GM21390 (cell line): Measurements from ENCODE around the gene SHISA9.

Experiments
- ATAC-seq: cut with Tn5 transposase; IDR thresholded peaks from one replicate; pipeline ENCODE4 v1.9.1; 2021; ENCODE audit not compliant: unreplicated experiment

The SHISA9 gene

GRCh38 chr16:13013043-13013442 lies 111.6 kb downstream of the SHISA9 start:
- no peak for ATAC-seq

DNA sequence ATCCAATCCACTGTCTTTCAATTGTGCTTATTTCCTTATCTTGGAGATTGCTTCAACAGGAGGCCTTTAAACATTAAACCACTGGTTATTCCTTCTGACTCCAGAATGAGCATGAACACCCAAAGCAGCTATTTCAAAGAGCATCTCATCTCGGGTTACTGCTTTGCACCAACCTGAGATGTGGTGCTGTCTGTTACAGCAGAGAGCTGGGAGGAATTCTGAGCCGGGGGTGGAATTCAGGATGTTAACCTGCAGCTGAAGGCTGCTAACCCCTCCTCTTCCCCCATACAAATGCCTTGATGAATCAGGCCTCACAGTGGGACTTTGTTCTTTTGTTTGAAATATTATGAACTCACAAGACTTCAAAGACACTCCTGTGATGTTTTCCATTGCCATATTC lies 113.1 kb downstream of the SHISA9 start:
- no peak for ATAC-seq

GRCh38 chr16:13018026-13018425 lies 116.6 kb downstream of the SHISA9 start:
- ATAC-seq, result no peak

- no peak for ATAC-seq
These were observed 120.6 kb downstream of the SHISA9 start for GRCh38 chr16:13021996-13022395.

DNA sequence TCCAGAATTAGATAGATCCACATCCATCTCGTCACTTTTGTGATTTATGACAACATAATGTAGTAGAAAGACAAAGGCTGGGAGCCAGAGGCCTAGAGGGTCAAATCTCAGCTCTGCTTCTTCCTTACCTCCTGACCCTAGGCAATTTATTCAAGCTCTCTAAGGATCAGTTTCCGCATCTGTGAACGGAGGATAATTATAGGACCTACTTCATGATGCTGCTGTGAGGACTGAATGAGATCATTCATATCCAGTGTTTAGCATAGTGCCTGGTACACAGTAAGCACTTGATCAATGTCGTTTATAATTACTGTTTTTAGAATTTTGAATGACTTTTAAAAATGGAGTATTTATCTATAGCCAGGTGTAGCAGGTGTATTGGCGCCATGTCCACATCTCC lies 128.4 kb downstream of the SHISA9 start:
- no peak for ATAC-seq

DNA sequence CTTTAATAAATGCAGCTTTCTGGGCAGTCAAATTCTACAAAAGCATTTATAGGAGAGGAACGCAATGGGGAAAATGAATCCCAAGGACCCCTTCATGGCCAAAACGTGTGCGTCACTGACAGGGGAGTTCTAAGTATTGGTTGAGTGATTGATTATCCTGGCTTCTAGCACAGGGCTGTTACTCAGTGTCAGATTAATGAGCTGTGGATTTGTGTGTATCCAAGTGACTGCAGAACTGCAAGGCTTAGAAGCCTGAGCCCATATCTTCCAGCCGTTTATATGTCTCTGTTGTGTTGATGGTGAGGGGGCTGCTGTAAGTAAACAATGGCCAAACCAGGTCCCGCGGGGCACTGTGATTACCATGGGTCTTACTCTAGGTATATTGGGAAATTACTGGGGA lies 129.4 kb downstream of the SHISA9 start:
- no peak for ATAC-seq

DNA sequence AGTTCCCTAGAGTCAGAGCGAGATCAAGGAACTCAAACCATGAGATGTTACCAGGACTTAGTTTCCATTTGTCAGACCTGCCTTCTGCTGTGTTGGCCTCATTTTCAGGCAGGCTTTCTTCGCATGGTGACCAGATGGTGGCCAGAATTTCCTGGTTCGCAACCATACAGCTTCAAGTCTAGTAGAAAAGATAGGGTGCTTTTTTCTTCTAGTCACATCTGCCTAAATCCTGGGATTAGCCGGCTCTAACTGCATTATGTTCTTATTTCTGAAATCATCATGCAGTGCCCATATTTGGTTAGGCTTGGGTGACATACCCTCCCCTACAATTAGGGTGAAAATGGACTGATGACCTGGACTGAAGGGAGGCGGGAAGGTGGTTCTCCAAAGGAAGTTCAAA lies 131.5 kb downstream of the SHISA9 start:
- ATAC-seq, result no peak

- no peak for ATAC-seq
These were observed 135.2 kb downstream of the SHISA9 start for GRCh38 chr16:13036600-13036999.

DNA sequence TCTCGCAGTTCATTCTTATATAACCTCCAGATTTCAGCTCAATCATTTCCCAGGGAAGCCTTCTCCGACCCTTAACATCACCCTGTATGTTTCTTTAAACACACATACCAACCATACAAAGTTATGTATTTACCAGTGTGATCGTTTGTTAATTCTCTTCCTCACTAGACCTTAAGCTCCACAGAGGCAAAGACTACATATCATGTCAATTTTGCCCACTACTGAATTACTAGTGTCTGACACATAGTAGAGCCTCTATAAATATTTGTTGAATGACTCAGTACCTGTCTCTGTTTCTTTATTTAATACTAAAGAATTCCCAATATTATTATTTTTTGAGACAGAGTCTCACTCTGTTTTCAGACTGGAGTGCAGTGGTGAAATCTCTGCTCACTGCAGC lies 137.2 kb downstream of the SHISA9 start:
- no peak for ATAC-seq

GRCh38 chr16:13039526-13039925 lies 138.1 kb downstream of the SHISA9 start:
- ATAC-seq, result no peak

- ATAC-seq, result no peak
These were observed 139.8 kb downstream of the SHISA9 start for GRCh38 chr16:13041180-13041579.

GRCh38 chr16:13041646-13042290 lies 140.4 kb downstream of the SHISA9 start:
- no peak for ATAC-seq

DNA sequence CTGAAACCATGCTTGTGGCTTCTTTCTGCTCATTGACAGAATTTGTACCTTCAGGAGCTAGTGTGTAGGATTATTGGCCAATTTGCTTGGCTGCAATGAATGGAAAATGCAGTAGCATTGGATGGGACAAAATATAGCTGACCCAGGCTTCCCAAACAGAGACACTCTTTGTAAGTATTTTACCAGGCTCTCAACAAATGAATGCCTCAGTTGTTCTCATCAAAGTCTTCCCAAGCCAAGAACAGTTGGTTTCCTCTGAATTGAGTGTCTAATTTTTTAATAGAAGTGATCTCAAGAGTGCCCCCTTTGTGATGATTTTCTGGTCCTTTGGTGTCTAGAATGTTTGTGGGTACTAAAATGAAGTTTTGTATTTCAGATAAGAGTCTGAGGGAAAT lies 140.9 kb downstream of the SHISA9 start:
- no peak for ATAC-seq

GRCh38 chr16:13046061-13046821 lies 144.8 kb downstream of the SHISA9 start:
- no peak for ATAC-seq

DNA sequence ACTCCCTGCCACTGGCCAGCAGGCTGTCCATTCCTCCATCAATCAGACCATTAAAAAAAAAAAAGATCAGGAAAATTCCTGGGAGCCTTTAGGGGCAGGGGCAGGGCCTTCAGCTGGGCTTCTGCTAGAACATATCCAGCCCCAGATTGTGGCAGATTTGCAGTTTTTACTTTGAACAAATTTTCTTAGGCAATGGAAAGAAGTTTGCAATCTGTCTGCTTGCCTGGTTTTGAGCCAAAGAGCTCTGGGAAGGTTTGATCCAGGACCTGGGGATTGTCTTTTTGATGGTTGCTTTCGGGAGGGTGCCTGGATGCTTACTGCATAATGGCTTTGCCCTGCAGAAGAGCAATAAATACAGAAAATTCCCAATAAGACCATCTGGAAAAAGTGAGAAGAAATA lies 145.9 kb downstream of the SHISA9 start:
- ATAC-seq, result no peak

DNA sequence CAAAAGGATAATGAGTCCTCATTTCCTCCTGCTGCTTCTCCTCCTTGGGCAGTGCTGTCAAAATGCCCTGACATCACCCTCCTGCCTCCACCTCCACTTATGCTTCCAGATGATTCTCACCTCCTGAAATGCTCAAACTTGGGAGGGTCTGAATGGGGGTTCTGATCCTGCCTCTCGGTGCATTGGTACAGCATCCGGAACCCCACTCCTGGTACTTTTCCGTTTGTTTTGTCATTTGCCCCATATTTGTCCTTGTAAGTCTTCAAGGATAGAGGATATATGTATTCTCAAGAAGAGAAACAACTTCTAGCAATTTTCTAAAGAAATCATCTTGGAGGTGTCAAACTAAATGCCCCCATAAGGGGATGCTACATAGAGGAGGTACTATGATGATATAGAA lies 148.3 kb downstream of the SHISA9 start:
- ATAC-seq, result no peak

- ATAC-seq, result no peak
These were observed 151.0 kb downstream of the SHISA9 start for GRCh38 chr16:13052431-13052830.

DNA sequence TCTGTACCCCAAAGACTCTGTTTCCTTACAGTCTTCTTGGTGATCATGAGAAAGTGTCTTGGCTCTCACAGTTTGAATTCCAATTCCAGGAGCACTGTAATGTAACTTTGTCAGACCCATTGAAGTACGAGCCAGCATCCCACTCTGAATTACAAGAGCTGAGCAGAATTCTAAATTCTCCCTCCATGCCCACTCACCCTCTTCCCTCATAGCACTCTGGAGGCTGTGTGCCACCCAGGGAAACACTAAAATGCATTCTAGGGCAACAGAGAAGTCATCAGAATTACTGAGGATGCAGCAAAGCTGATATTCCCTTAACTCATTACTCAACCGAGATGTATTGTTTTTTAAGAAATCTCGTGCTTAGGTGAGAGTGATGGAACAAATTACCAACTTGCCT lies 154.1 kb downstream of the SHISA9 start:
- no peak for ATAC-seq

DNA sequence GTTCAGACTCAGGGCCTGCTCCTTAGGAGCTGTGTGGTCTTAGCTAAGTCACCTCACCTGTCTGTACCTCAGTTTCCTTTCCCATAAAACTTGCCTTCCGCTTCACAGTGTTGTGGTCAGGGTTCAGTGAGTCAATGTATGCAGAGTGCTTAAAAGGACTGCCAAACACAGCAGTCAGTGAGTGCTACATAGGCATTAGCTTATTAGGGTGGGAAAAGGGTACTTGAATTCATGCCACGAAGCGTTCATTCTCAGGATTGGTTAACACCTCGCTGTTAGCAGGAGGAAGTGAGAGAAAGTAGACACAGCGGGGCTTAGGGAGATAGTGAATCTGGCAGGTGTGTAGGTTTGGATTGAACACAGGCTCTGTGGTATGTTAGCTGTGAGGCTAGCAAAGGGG lies 155.2 kb downstream of the SHISA9 start:
- ATAC-seq, result no peak

GRCh38 chr16:13060932-13061331 lies 159.5 kb downstream of the SHISA9 start:
- ATAC-seq, result no peak

DNA sequence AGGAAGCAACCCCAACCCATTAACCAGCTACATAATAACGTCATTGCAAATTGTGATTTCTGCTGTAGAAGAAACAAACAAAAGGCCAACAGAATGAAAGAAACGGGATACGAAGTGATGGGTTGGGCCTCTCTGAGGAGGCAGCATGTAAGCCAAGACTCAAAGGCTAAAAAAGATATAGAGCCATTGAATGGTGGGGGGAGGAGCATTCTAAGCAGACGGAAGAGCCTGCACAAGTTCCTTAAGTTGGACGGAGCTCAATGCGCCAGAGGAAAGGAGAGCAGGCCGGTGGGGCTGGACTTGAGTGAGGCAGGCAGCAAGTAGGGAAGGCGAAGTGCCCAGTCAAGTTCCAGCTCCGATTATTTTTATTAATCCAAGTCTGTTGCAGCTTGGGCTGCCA lies 160.3 kb downstream of the SHISA9 start:
- no peak for ATAC-seq

GRCh38 chr16:13062219-13062618 lies 160.8 kb downstream of the SHISA9 start:
- no peak for ATAC-seq

DNA sequence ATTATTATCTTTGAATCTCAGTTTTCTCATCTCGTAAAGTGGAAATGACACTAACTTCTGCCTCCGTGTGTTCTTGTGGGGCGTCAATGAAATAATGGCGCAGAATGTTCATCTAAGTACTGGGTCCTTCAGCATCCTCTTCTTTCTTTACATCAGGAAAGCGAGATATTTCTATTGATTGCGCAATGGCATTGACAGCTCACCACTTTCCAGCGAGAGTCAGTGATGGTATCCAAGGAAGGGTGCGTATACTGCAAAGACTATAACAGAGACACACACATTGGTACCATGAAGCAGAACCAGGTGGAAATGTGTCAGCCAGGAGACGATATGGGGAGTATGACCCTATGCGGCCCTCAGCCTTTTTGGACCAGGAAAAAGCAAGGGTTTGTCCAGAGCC lies 162.1 kb downstream of the SHISA9 start:
- no peak for ATAC-seq
